Tracheal epithelial cell (primary cell): Measurements from ENCODE around the gene EMC1. TPM values are rescaled to one million over a fixed set of nuclear protein-coding genes. Genes with fewer than 3 reads are reported as not detected.

ENCODE experiments used
- total RNA-seq: library from RNA; depleted of rRNA; stranded (reverse); fragments of >200 nt; gene quantifications from 2 replicates; pipeline ENCODE4 v1.2.1, GENCODE V29; 2014

EMC1 gene
- total RNA-seq: 60.7 TPM in 2 replicates

DNA sequence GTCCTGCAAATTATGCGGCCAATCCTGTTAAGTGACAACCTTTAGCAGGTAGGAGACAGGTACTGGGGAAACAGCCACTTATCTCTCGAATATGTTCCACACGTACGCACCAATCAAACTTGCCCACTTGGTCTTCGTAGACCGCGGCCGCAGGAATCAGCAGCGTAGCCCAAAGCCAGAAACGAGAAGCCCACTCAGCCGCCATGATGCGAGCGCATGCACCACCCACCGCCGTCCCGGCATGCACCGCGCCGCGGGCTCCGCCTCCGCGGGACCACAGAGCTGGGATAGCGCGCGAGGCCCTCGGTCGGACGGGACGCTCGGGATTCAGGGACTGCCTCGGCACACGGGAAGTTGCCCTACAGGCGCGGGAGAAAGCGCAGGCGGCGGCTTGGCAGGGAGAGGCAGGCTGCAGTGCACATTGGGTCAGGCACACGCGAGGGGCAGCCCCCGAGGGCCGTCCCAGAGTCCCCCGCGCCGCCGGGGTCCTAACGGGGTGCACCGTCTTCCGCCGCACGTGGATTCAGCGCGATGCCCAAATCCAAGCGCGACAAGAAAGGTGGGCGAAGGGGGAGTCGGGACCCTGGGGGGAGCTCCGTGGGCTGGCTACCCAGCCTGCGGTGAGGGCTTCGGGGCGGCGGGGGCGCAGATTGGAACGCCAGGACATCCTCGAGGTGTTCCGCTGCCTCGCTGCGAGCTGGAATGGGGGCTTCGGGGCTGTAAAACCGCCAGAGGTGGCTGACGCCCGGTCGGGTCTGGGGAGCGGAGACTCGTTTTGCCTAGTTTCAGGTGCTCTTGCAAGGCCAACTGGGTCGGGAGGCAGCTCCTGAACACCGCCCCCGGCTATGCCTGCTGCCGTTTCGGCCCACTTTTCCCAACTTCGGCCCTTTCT is at the start of gene EMC1, which contains the start of gene MRTO4:
EMC1 (minus strand) TSS at position 220 of the 892 bp plus-strand sequence; CDS start at position 205, 15 bp downstream.
MRTO4 (plus strand) TSS at position 501 of the 892 bp plus-strand sequence; CDS start at position 532, 31 bp downstream.

GRCh38 chr1:19288324-19289241 is 37.3 kb upstream of the EMC1 start, which contains the start of gene AKR7A3:
Gene AKR7A3 (minus strand): TSS chr1:19288770. CDS start chr1:19288709, 61 bp downstream.

DNA sequence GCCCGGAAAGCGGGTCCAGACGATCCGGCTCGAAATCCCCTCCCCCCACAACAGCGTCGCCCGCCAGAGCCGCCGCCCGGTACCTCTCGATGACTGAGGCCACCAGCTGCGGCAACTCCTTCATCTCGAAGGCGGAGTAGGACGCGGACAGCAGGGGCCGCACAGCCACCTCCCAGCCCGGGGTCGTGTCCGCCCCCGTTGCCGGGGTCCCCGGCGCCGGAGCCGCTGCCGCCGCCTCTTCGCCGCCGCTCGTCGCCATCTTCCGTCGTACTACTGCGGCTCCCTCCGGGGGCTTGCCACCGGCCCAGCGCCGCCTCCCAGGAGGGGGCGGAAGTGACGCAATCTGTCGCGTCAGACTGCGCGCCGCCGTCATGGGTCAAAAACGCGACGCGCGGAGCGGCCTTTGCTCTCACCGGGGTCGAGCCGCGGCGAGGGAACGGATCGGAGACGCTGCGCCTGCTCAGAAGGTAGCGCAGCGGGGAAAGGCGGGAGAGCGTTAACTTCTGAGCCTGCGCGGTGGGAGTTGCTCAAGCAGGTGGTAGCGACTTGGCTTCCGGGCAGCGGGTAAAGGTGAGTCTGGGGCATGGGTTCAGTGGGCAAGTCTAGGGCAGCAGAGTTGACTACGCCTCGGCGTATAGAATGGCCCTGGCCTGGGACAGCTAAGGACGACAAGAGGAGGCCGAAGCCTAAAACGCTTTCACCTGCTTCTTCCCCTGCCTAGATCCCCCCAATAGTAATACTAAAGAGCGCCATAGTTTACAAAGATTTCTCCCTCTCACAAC is 41.1 kb downstream of the EMC1 start, which contains the start of gene UBR4:
UBR4 (minus strand) TSS at position 277 of the 782 bp plus-strand sequence; CDS start at position 259, 18 bp downstream.

Other genes starting within 250 kb of the EMC1 start
- 81.0 and 91.6 TPM in 2 replicates for gene UBR4, start 41.3 kb downstream of the EMC1 start, total RNA-seq
- 34.5 and 50.9 TPM in 2 replicates for gene MRTO4, start 281 bp upstream of the EMC1 start, total RNA-seq
- gene AKR7A3, start 37.2 kb upstream of the EMC1 start, total RNA-seq: 0.72 TPM in 1 of 2 replicates, not detected in the other
- 52.6 and 55.2 TPM in 2 replicates for gene AKR7A2, start 60.6 kb upstream of the EMC1 start, total RNA-seq
- gene SLC66A1, start 60.8 kb upstream of the EMC1 start, total RNA-seq: 18.3 and 25.1 TPM in 2 replicates
- 56.5 and 66.7 TPM in 2 replicates for gene CAPZB, start 234.0 kb upstream of the EMC1 start, total RNA-seq